HFF-Myc (cell line): ENCODE results near the gene KCTD19.
A peak's percentile ranks its signal among the peaks of the same experiment; 100 is the strongest.

Experiments
- DNase-seq: peaks from one replicate; pipeline ENCODE4 v3.0.0-alpha.2; 2011; ENCODE audit warnings: low read depth; ENCODE audit errors: extremely low read depth
- H3K4me3 ChIP-seq: replicated peaks from 2 replicates; pipeline ENCODE4 v1.5.1; 2011; ENCODE audit warnings: low read depth, mild to moderate bottlenecking, control low read depth, low read length
- CTCF ChIP-seq: IDR thresholded peaks from 2 replicates; pipeline ENCODE4 v1.5.1; 2012; ENCODE audit warnings: mild to moderate bottlenecking, low read depth, low read length, control low read depth; ENCODE audit errors: missing control alignments

KCTD19 gene

DNA sequence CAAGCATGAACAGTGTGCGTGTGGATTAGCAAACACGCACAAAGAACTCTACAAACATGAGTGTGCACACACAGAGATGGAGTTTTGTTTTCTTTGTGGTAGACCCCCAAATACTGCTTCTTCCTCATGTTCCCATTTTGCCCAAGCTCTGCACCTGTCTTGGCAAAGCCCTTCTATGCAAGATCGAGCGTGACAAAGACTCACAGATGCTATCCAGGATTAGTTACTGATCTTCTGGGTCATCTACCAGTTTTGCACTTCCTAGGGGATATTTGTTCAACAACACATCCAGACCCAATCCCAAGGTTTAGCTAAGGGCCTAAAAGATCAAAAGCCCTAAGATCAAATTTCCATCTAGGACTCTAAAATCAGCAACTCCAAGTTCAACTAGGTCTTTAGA lies 16.1 kb upstream of the KCTD19 start:
- no peak for TF ChIP-seq CTCF
- no peak overlapping the region for H3K4me3 ChIP-seq
- no peak for DNase-seq

GRCh38 chr16:67341250-67341649 lies 14.7 kb upstream of the KCTD19 start:
- H3K4me3 ChIP-seq, result no peak overlapping the region

DNA sequence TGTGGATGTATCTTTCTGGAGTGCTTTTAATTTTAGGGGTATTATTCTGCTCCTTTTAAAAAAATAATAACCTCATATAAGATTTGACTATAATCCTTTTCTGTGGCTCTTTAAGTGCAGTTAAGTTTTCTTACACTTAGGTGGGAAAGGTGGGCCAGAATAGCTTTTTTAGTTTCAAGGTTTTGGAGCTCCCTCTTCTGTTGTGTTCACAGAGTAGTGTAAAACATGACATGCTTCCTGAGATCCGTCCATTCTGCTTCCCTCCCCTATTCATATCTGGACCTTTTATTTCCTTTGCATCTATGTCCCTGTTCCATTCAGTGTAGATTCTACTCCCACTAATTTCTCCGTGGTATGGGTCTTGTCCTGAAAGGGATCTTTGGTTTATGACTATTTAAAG lies 12.9 kb upstream of the KCTD19 start:
- peak; percentile 11 for DNase-seq
- TF ChIP-seq CTCF, result peak; percentile 23
- no peak overlapping the region for H3K4me3 ChIP-seq

More at GRCh38 chr16:67341250-67341649, 14.7 kb upstream of the KCTD19 start:
- DNase-seq, result no peak
- TF ChIP-seq CTCF, result no peak

GRCh38 chr16:67336648-67337047 lies 10.1 kb upstream of the KCTD19 start:
- DNase-seq, result no peak
- no peak overlapping the region for H3K4me3 ChIP-seq
- no peak for TF ChIP-seq CTCF

- no peak for TF ChIP-seq CTCF
- no peak for DNase-seq
- H3K4me3 ChIP-seq, result no peak overlapping the region
Measured at GRCh38 chr16:67336116-67336515, 9.6 kb upstream of the KCTD19 start.

- no peak for TF ChIP-seq CTCF
- DNase-seq, result no peak
Measured at GRCh38 chr16:67333315-67333714, 6.8 kb upstream of the KCTD19 start.

DNA sequence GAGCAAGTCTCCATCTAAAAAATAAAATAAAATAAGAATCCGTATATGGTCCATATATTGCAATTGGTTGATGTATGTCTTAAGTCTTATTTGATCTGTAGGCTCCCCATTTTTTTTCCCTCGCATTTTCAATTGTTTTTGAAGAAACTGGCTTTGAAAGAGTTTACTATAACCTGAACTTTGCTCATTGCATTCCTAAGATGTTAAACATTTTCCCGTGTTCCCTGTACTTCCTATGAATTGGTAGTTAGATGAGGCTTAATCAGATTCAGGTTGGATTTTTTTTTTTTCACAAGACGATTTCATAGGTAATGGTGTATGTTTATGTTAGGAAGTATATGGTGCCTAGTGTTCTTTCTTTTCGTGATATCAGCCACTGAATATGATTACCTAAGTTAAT lies 3.4 kb upstream of the KCTD19 start:
- no peak for TF ChIP-seq CTCF
- H3K4me3 ChIP-seq, result no peak overlapping the region
- no peak for DNase-seq

More at GRCh38 chr16:67333315-67333714, 6.8 kb upstream of the KCTD19 start:
- no peak overlapping the region for H3K4me3 ChIP-seq
